Measurements from ENCODE around the gene DDHD1. TPM values are rescaled to one million over a fixed set of nuclear protein-coding genes. Genes with fewer than 3 reads are reported as not detected.
"Not testable (repeated sequence)": the region's sequence is repeated elsewhere in the genome, so short reads cannot be mapped to it uniquely, and the experiment has no call there.

Gene DDHD1
- total RNA-seq, 4 donors from 2014 or later, result 17.1 to 26.7 (median 23.3) TPM

DNA sequence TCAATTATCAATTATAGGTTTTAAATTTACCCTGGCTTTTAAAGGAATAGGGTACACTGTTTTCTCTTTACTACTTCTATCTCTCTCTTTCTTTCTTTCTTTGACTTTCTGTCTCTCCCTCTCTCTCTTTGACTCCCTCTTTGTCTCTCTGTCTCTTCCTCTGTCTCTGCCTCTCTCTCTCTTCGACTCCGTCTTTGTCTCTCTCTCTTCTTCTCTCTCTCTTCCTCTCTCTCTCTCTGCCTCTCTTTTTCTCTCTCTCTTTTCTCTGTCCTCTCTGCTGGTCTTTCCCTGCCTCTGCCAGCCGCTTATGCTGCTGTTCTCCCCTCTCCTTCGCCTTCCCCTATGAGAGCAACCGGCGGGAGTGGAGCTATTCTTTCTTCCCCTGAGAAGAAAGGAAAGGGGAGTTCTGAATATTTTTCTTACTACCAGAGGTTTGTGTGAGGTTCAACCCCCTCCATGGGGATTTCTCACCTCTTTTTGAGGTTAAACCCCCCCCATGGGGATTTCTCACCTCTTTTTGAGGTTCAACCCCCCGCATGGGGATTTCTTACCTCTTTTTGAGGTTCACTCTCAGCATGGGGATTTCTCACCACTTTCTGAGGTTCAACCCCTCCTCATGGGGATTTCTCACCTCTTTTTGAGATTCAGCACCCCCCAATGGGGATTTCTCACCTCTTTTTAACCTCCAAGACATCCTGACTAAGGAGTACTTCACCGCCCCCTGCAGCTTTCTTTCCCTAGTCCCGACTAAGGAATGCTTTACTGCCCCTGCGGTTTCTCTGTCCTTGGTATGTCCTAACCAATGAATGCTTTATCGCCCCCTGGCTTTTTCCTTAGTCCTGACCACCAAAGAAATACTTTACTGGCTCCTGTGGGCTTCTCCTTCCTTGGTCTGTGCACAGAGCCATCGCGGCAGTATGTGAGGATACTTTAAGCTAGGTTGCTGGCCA, 27.4 kb upstream of the DDHD1 start:
- Histone ChIP-seq H3K4me1 (peaks cover 0 to 4% (median 0%) of the 10 kb centered on the region in 4 donors), H3K27me3 (no peaks in the 10 kb centered on the region), H3K9me3 (no peaks in the 10 kb centered on the region), H3K36me3 (no peaks in the 10 kb centered on the region), H3K27ac (no peak overlapping the region), H3K4me3 (no peak overlapping the region)
- DNase-seq (ENCODE audit: low spot score in 2 of 2), result no peak
- no peak for TF ChIP-seq EP300 (IDR thresholded peaks at IDR 0.05)
- peak in 3 of 5 experiments; percentile 5 to 18 (median 13) for TF ChIP-seq CTCF (IDR thresholded peaks at IDR 0.05)
- 84 to 85% methylated on average over 13 of the region's 13 CpGs for WGBS, 2 donors

DNA sequence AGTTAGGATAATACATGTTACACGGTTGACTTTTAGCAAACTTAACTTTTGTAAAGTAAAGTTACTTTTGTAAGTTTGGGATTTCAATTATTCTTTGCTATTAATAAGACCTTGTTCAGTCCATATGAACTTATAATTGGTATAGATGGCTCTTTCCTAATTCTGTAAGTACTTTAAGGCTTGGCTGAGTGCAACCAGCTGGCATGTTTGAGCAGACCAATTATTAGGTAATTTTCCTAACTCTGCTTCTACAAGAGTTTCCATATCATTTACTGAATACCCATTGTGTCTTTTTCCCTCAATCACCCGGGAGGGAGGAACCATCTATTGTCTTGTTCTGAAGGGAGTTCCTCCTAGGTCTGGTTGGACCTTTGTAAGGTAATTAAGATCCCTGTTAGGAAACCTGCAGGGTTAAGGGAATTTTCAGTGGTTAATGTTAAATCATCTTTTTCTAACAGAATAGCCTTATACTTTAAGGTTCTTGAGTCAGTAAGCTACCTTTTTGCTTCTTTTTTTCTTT, 26.4 kb upstream of the DDHD1 start:
- DNase-seq (ENCODE audit: low spot score in 2 of 2), result not testable (repeated sequence)

DNA sequence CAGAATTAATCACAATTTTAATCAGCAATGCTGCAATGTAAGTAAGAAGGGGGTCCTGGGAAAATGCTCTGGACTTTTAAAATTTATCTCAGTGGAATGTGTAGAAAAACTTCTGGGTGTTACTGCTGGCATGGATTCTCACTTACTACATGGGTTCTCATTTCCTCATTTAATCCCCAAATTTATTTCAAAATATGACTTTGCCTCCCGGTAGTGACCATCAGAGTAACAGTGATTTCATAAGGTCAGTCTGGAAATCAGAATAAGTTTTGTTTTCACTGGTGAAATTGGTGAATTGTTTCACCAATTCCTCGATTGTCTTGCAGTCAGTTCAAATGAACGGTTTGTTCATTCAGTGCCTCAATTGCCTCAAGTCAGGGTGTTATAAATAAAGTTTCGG, 22.3 kb upstream of the DDHD1 start:
- no peaks in the 10 kb centered on the region for H3K36me3 ChIP-seq
- no peak for TF ChIP-seq EP300 (IDR thresholded peaks at IDR 0.05)
- no peak for TF ChIP-seq POLR2A (IDR thresholded peaks at IDR 0.05)
- TF ChIP-seq CTCF (IDR thresholded peaks at IDR 0.05), result no peak
- no peaks in the 10 kb centered on the region for H3K9me3 ChIP-seq
- H3K4me3 ChIP-seq, result no peak overlapping the region
- DNase-seq (ENCODE audit: low spot score in 2 of 2), result no peak
- no peak overlapping the region for H3K27ac ChIP-seq
- H3K4me1 ChIP-seq, result no peaks in the 10 kb centered on the region
- H3K27me3 ChIP-seq, result no peaks in the 10 kb centered on the region
- 76 to 88% methylated on average over 4 of the region's 4 CpGs for WGBS, 2 donors

More for the DNA sequence above, 26.4 kb upstream of the DDHD1 start:
- not testable (repeated sequence) for H3K36me3 ChIP-seq, H3K4me3 ChIP-seq, H3K27ac ChIP-seq, H3K9me3 ChIP-seq, H3K27me3 ChIP-seq, H3K4me1 ChIP-seq
- WGBS, 2 donors, result 60 to 63% methylated on average over 2 of the region's 2 CpGs

GRCh38 chr14:53174918-53175317, 21.8 kb upstream of the DDHD1 start:
- no peak overlapping the region for H3K27ac ChIP-seq
- no peak for TF ChIP-seq EP300 (IDR thresholded peaks at IDR 0.05)
- TF ChIP-seq POLR2A (IDR thresholded peaks at IDR 0.05), result no peak
- TF ChIP-seq CTCF (IDR thresholded peaks at IDR 0.05), result no peak
- WGBS, 2 donors, result 76 to 92% methylated on average over 4 of the region's 4 CpGs
- H3K4me1 ChIP-seq, result no peaks in the 10 kb centered on the region
- DNase-seq (ENCODE audit: low spot score in 2 of 2), result no peak
- H3K36me3 ChIP-seq, result no peaks in the 10 kb centered on the region
- no peak overlapping the region for H3K4me3 ChIP-seq
- no peaks in the 10 kb centered on the region for H3K27me3 ChIP-seq
- no peaks in the 10 kb centered on the region for H3K9me3 ChIP-seq

GRCh38 chr14:53168786-53169185, 15.7 kb upstream of the DDHD1 start:
- DNase-seq (ENCODE audit: low spot score in 2 of 2), result no peak
- Histone ChIP-seq H3K4me1 (peaks cover 0 to 12% (median 0%) of the 10 kb centered on the region in 4 donors), H3K27ac (no peak overlapping the region), H3K36me3 (no peaks in the 10 kb centered on the region), H3K27me3 (no peaks in the 10 kb centered on the region), H3K9me3 (no peaks in the 10 kb centered on the region), H3K4me3 (no peak overlapping the region)
- TF ChIP-seq CTCF (IDR thresholded peaks at IDR 0.05), result no peak
- TF ChIP-seq POLR2A (IDR thresholded peaks at IDR 0.05), result no peak
- no peak for TF ChIP-seq EP300 (IDR thresholded peaks at IDR 0.05)
- 74 to 79% methylated on average over 9 of the region's 9 CpGs for WGBS, 2 donors
